ENCODE measurements around the gene ADAM8.

Gene ADAM8

GRCh38 chr10:133306941-133307379 is 30.3 kb upstream of the ADAM8 start:
- peak overlapping the region; percentile 93 for H3K27ac ChIP-seq (replicated peaks)
- TF ChIP-seq GABPA (IDR thresholded peaks at IDR 0.05; ENCODE audit: low read depth) (no peak), POLR2AphosphoS5 (IDR thresholded peaks at IDR 0.05; ENCODE audit: low read depth) (no peak), REST (IDR thresholded peaks at IDR 0.05; ENCODE audit: insufficient replicate concordance, low read depth) (no peak)
- no peak overlapping the region for H3K4me3 ChIP-seq (replicated peaks; ENCODE audit: insufficient read depth, low read length)
- DNase-seq (ENCODE audit: low read depth in 1 of 2, low spot score in 1 of 2), result no peak
- H3K27me3 ChIP-seq (ENCODE audit: insufficient read depth, poor library complexity, severe bottlenecking), result no peaks in the 10 kb centered on the region

GRCh38 chr10:133306097-133306476 is 29.4 kb upstream of the ADAM8 start:
- Histone ChIP-seq H3K27ac (replicated peaks) (peak overlapping the region; percentile 78), H3K4me3 (replicated peaks; ENCODE audit: insufficient read depth, low read length) (no peak overlapping the region), H3K27me3 (ENCODE audit: insufficient read depth, poor library complexity, severe bottlenecking) (no peaks in the 10 kb centered on the region)
- no peak for DNase-seq (ENCODE audit: low read depth in 1 of 2, low spot score in 1 of 2)
- TF ChIP-seq POLR2AphosphoS5 (IDR thresholded peaks at IDR 0.05; ENCODE audit: low read depth) (no peak), SPI1 (IDR thresholded peaks at IDR 0.05; ENCODE audit: borderline replicate concordance, low read depth) (no peak), REST (IDR thresholded peaks at IDR 0.05; ENCODE audit: insufficient replicate concordance, low read depth) (no peak), CTCF (IDR thresholded peaks at IDR 0.05; ENCODE audit: insufficient read depth, low read length) (no peak), GABPA (IDR thresholded peaks at IDR 0.05; ENCODE audit: low read depth) (no peak)

GRCh38 chr10:133303206-133303605 is 26.5 kb upstream of the ADAM8 start:
- no peak for DNase-seq (ENCODE audit: low read depth in 1 of 2, low spot score in 1 of 2)
- TF ChIP-seq REST (IDR thresholded peaks at IDR 0.05; ENCODE audit: insufficient replicate concordance, low read depth) (no peak), SPI1 (IDR thresholded peaks at IDR 0.05; ENCODE audit: borderline replicate concordance, low read depth) (no peak), CTCF (IDR thresholded peaks at IDR 0.05; ENCODE audit: insufficient read depth, low read length) (no peak), GABPA (IDR thresholded peaks at IDR 0.05; ENCODE audit: low read depth) (no peak), POLR2AphosphoS5 (IDR thresholded peaks at IDR 0.05; ENCODE audit: low read depth) (no peak)
- H3K27me3 ChIP-seq (ENCODE audit: insufficient read depth, poor library complexity, severe bottlenecking), result no peaks in the 10 kb centered on the region
- H3K4me3 ChIP-seq (replicated peaks; ENCODE audit: insufficient read depth, low read length), result no peak overlapping the region
- no peak overlapping the region for H3K27ac ChIP-seq (replicated peaks)

Measured in HL-60 (cell line).